Muscle of back (tissue), 11 donors: ENCODE results near the gene SH3RF3. TPM values are rescaled to one million over a fixed set of nuclear protein-coding genes. Genes with fewer than 3 reads are reported as not detected.

Experiments
- DNase-seq, 3 donors: peaks; one replicate each; pipeline versions ENCODE4 v3.0.0 to v3.0.0-alpha.2; 2013
- polyA plus RNA-seq, 10 donors: library from polyadenylated mRNA; unstranded; fragments of 120-200 nt; gene quantifications; one replicate each; pipeline ENCODE4 v1.2.1, GENCODE V29; 2013; ENCODE audit not compliant: insufficient read length in 10 of 10

The SH3RF3 gene
- polyA plus RNA-seq, 10 donors: 3.8 to 7.0 (median 4.7) TPM

DNA sequence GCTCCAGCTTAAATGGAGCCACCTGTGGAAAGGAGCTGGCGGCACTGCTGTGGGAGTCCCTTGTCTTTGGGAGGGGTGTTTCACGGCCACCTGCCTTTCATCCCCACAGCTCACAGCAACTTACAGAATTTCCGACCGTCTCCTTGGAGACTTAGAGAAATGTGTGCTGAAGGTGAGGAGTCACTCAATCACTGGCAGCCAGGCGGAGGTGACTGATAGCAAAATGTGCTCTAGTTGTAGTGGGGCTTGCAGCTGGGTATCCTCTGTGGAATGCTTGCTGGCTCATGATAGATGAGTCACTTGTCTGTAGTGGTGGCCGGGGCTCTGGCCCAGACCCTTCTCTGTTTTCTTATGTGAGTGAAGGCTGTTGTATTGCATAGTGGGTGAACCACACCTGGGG, 110.7 kb downstream of the SH3RF3 start:
- peak in 1 of 3 donors; percentile 41 for DNase-seq

- DNase-seq: peak in 1 of 3 donors; percentile 60
Measured at GRCh38 chr2:109242210-109242653, 113.2 kb downstream of the SH3RF3 start.

DNA sequence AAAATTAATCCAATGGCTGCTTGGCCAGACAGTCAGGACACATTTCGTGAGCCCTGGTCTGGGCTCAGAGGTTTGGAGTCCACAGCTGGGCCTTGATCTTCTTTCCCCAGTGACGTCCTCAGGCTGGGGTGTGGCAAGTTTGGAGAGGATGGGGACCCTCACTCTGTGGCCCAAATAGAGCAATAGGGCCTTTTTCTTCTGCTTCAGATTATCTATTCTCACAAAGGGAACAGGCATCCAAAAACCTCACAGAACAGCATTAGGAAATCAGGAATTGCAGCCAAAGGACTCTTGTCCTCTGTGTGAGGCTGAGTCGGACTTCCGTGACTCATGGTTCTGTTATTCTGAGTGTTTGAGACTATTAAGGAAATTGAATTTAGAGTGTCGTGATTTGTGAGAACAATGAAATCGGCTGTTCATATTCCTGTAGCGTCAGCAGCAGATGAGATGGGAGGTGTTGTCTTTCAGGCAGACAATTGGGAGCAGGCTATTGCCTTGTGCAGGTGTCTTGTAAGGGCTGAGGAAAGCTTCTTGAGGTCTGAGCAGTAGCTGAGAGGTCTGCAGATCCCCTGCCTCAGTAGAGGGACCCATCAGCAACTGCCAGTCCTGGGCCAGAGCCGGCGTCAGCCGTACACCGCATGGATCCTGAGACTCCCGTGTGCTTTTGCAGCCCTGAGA, 113.8 kb downstream of the SH3RF3 start:
- peak; percentile 79 to 86 (median 81) for DNase-seq

GRCh38 chr2:109243526-109244303, 114.7 kb downstream of the SH3RF3 start:
- no peak for DNase-seq

DNA sequence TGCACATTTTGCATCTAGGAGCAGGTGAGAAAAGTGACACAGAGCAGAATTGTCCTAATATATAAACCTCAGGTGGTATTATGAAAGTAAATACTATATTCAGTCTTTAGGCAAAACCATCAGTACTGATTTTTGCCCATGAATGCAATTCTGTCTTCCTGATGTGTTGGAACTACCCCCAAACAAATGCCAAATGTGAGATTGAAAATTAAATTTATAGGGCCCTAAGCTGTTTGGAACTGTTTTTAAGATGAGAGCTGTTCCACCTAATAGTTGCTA, 115.2 kb downstream of the SH3RF3 start:
- DNase-seq: no peak

DNA sequence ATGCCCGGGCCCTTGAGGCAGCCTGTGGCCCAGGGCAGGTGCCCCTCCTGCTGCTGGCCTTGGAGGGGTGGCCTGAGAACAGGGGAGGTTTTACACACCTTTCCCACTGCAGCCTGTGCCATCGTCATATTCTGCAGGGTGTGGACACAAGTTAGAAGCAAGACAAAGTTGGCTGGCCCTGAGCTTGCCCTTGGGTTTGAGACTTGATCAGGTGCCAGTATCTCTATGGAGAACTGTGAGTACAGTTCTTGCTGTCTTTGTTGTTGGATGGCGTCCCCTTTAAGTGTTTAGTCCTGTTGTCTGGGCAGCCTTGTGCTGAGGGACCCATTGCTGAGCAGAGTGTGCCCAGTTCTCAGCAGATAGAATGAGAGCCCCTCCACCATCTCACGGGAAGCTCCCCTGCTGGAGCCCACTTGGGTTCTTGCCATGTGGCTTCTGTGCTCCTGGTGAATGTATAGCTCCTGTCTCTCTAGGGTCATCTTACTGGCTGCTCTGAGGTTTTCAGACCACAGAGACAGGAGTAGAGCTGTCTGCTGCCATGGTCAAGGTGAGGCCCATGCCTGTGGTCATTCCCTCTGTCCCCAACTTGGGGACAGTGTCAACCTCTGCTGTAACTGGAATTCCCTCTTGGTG, 115.9 kb downstream of the SH3RF3 start:
- DNase-seq: no peak

DNA sequence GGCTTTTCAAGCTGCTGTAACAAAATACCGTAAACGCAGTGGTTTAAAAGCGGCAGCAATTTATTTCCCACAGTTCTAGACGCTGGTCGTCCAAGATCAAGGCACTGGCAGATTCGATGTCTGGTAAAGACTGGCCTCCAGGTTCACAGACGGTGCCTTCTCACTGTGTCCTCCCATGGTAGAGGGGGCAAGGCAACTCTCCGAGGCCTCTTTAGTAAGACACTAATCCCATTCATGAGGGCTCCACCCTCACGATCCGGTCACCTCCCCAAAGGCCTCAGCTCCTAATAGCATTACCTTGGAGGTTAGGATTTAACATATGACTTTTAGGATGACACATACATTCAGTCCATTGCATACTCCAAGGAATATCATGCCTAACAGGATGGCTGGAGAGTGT, 117.2 kb downstream of the SH3RF3 start:
- DNase-seq: no peak

- no peak for DNase-seq
Measured at GRCh38 chr2:109246616-109247015, 117.6 kb downstream of the SH3RF3 start.

DNA sequence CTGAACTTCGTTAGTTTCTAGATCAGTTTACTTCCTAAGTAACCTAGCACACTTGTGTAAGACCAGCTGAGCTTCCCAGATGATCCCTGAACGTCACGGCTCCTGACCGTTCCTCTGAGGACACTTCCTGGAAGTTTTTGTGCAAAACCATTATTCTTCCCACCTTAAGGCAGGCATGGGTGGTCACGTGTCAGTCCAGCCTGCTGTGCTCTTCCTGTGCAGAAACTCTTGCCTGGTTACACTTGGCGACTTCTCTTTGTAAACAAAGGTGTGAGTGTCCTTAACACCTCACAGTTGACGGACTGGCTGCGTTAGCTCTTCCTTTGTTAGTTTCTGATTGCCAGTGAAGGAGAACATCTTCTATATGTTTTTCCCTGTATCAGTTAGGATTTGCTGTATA, 118.3 kb downstream of the SH3RF3 start:
- DNase-seq: peak in 1 of 3 donors; percentile 37

DNA sequence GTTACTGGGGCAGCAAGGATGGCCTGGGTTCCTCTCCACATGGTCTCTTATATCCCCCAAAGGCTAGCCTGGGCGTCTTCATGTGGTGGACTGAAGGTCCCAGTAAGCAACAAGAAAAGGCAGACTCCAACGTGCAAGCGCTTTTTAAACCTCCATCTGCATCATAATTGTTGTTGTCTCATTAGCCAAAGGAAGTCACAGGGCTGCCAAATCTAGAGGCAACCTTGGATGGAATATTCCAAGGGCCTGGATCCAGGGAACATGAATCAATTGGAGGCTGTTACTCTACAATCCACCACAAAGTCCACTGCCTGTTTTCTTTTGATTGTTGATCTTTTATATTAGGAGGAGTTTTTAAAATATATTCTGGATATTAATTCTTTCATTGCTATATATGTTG, 118.8 kb downstream of the SH3RF3 start:
- peak in 2 of 3 donors; percentile 51 to 74 for DNase-seq

GRCh38 chr2:109248590-109248989, 119.6 kb downstream of the SH3RF3 start:
- DNase-seq: no peak

- DNase-seq: no peak
Measured at GRCh38 chr2:109253217-109253616, 124.2 kb downstream of the SH3RF3 start.

DNA sequence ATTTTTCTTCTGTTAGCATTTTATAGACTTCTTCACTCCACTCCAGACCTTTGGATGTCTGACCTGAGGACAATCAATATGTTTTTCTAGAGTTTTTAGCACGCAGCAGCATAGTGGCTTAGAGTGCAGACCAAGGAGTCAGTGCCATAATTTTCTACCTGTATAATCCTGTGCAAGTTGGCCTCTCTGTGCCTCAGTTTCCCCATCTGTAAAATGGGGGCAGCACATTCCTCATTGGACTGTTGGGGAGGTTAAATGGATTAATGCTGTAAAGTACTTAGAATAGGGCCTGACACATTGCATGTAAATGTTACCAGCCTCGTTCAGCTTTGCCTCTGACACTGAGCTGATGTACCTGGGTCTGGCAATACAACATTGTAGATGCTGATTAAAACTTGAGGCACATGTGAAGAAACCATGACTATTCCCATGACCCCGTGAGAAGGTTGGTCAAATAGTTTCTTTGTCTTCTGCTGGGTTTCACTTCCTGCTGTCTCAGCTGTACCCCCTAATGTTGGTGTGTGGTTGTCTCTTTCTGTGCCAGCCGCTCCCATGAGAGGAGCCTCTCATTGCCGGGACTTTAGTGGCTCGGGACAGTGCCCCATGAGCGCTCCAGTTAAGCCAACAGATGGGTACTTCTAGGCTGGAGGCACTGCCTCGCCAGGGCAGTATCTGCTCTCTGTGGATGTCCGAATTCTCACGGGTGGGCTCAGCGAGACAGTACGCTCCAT, 125.3 kb downstream of the SH3RF3 start:
- no peak for DNase-seq

GRCh38 chr2:109255654-109256053, 126.6 kb downstream of the SH3RF3 start:
- peak in 1 of 3 donors; percentile 28 for DNase-seq

DNA sequence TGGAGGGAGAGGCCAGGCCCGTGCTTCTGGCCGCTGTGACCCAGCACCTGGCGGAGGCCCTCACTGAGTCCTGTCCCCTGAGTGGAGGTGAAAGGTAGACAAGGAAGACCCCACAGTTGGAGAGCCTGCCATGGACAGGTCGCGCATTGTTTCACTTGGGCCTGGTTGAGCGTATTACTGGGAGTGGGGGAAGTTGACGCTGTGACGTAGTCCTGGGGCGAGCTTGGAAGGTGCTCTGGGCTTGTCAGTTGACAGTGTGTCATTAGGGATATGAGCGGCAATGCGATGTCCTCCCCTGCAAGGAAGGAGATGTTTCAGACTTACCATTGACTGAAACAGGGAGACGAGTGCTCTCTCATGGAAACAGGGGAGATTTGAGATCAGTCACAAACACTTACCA, 127.1 kb downstream of the SH3RF3 start:
- no peak for DNase-seq

DNA sequence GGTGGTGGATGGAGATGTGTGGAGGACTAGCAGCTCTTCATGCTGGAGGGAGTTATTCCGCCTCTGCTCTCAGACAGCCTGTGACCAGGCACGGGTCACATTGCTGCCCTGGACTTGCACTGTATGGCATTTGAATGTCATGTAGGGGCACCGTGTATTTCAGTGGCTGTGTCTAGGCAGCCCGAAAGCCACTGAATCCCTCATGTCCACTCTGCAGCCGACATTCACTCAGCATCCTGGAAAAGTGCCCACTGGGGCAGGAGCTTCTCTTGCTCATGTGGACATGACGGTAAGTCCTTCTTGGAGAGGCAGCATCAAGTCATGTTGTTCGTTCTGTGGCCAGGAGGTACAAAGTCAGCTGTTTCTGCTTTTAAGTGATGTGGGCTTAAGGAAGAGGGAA, 127.9 kb downstream of the SH3RF3 start:
- DNase-seq: peak in 1 of 3 donors; percentile 34

DNA sequence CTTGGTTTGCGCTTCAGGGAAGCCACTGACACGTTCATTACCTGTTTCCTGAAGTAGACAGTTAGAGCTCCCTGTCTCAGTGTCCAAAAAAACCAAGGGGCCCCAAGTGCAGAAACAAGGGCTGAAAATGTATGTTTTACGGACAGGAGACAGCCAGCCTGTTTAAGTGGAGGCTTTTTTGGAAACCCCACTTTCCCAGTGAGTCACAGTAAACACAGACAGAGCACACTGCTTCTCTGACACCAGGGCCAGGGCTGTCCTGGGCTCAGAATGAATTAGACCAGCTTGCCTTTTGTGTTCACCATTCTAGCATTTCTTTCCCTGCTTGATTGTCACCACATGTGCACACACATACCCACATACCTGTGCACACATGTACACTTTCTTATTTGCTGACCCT, 128.6 kb downstream of the SH3RF3 start:
- no peak for DNase-seq

DNA sequence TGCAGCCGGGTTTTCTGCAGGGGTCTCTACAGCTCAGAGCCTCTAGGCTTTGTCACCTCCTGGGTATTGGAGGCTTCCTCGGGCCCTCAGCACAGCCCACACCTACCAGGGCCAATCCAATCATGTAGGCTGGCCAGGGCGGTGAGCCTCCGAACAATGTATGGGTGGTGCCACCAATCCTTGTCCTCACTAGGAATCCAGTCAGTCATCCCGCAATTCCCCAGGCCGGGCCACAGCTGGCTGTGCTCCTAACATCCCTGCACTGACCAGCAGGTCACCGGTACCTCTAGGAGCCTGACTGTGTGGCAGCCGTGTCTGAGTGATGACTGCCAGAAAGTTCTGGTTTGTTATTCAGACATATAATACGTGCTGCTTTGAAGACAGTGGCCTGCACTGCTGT, 129.4 kb downstream of the SH3RF3 start:
- DNase-seq: no peak

GRCh38 chr2:109258905-109259540, 130.0 kb downstream of the SH3RF3 start:
- no peak for DNase-seq

- DNase-seq: no peak
Measured at GRCh38 chr2:109259671-109260070, 130.7 kb downstream of the SH3RF3 start.

GRCh38 chr2:109260116-109260855, 131.3 kb downstream of the SH3RF3 start:
- DNase-seq: no peak
